Natural killer cell (primary cell): ENCODE measurements around the gene TMC8. TPM values are rescaled to one million over a fixed set of nuclear protein-coding genes. Genes with fewer than 3 reads are reported as not detected.

Experiments
- ATAC-seq, 3 donors: fragments of 150-1000 bp in 2 of 3; fragments of 200-7000 bp in 1 of 3; cut with Tn5 transposase; 1 replicate in 1 of 3; 2 replicates in 2 of 3; pipeline ENCODE4 v1.10.0; 2021; ENCODE audit warnings: mild to moderate bottlenecking in 2 of 3, moderate library complexity in 2 of 3
- DNase-seq, 2 donors: peaks; one replicate each; pipeline versions ENCODE4 v3.0.0 to v3.0.0-alpha.2; 2013 to 2021; ENCODE audit warnings: mixed read lengths in 1 of 2
- H3K27ac ChIP-seq: one replicate; pipeline ENCODE4 v1.5.1; 2013; ENCODE audit warnings: mild to moderate bottlenecking, low read length
- H3K27me3 ChIP-seq: one replicate; pipeline ENCODE4 v1.6.1; 2013; ENCODE audit warnings: low read length; ENCODE audit not compliant: control insufficient read depth, insufficient read depth
- H3K36me3 ChIP-seq: one replicate; pipeline ENCODE4 v1.6.1; 2013; ENCODE audit warnings: low read length; ENCODE audit not compliant: control insufficient read depth, insufficient read depth
- H3K4me1 ChIP-seq: one replicate; pipeline ENCODE4 v1.6.1; 2013; ENCODE audit warnings: low read length; ENCODE audit not compliant: control insufficient read depth, insufficient read depth
- H3K4me3 ChIP-seq: one replicate; pipeline ENCODE4 v1.5.1; 2013; ENCODE audit warnings: low read length
- H3K9me3 ChIP-seq: one replicate; pipeline ENCODE4 v1.6.1; 2013; ENCODE audit warnings: low read length; ENCODE audit not compliant: control insufficient read depth, insufficient read depth
- H3K27ac Mint-ChIP-seq, 2 donors: one replicate each; pipeline ENCODE4 v1.8.0; 2022; ENCODE audit warnings: mild to moderate bottlenecking in 2 of 2, mixed read lengths in 2 of 2, moderate library complexity in 1 of 2
- H3K27me3 Mint-ChIP-seq, 2 donors: one replicate each; pipeline ENCODE4 v1.8.0; 2022; ENCODE audit warnings: low read depth in 2 of 2, mixed read lengths in 2 of 2
- H3K36me3 Mint-ChIP-seq: one replicate; pipeline ENCODE4 v1.8.0; 2022; ENCODE audit warnings: mixed read lengths
- H3K4me1 Mint-ChIP-seq, 2 donors: one replicate each; pipeline ENCODE4 v1.8.0; 2022; ENCODE audit warnings: mixed read lengths in 2 of 2
- H3K4me3 Mint-ChIP-seq: one replicate; pipeline ENCODE4 v1.8.0; 2022; ENCODE audit warnings: mild to moderate bottlenecking, moderate library complexity, mixed read lengths
- H3K9me3 Mint-ChIP-seq, 2 donors: one replicate each; pipeline ENCODE4 v1.8.0; 2022; ENCODE audit warnings: mixed read lengths in 2 of 2
- WGBS: methylation state at CpG from one replicate; pipeline ENCODE4 v1.1.7; 2013; ENCODE audit warnings: missing lambda C conversion rate; ENCODE audit not compliant: insufficient coverage; 5-methylcytosine and 5-hydroxymethylcytosine counted together
- intact Hi-C: fragments of 100-400 bp; cut with micrococcal nuclease; formaldehyde crosslinking; loops from one replicate; pipeline ENCODE4 v1.14.2; 2022
- total RNA-seq, 4 donors: library from RNA; stranded (reverse); fragments of 120-200 nt in 1 of 4; gene quantifications; one replicate each; pipeline versions ENCODE4 v1.2.3 to v1.2.4, GENCODE V29; 2013 to 2022
- TF ChIP-seq, protein P1 (sequence below): fragments of 200-600 bp; IDR thresholded peaks from one replicate; pipeline ENCODE4 v1.8.0; 2022; ENCODE audit warnings: antibody characterized with exemption

TMC8 gene
- total RNA-seq, 3 donors from 2014 or later (not counting 1 experiment from before 2014, with no cell fraction given), result 401 to 551 (median 435) TPM

DNA sequence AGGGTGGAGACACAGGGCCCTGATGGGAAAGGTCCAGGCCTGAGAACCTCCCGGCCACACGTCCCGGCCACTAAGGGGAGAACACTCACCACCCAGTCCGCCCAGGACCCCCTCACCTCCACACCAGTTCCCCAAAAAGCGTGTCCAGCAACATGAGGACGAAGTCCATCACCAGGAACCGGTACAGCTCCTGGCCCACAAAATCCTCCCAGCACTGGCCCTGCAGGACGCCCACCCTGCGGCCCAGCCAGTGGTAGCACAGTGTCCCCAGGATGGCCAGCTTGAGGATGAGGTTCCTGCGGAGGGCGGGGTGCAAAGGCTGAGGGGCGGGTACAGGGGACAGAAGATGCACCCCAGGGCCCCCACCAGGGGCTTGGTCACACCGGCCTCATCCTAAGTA, 10.0 kb upstream of the TMC8 start:
- Mint-ChIP-seq H3K36me3 (no peaks in the 10 kb centered on the region), H3K27me3 (no peaks in the 10 kb centered on the region), H3K4me3 (peak overlapping the region; percentile 86), H3K27ac (peak overlapping the region; percentile 82 to 84), H3K9me3 (no peaks in the 10 kb centered on the region), H3K4me1 (peaks cover 32 to 59% of the 10 kb centered on the region in 2 donors)
- H3K36me3 ChIP-seq, result peaks cover 87% of the 10 kb centered on the region
- ATAC-seq (no peak), DNase-seq (no peak)
- H3K9me3 ChIP-seq, result no peaks in the 10 kb centered on the region
- no peak overlapping the region for H3K4me3 ChIP-seq
- TF ChIP-seq, protein P1, sequence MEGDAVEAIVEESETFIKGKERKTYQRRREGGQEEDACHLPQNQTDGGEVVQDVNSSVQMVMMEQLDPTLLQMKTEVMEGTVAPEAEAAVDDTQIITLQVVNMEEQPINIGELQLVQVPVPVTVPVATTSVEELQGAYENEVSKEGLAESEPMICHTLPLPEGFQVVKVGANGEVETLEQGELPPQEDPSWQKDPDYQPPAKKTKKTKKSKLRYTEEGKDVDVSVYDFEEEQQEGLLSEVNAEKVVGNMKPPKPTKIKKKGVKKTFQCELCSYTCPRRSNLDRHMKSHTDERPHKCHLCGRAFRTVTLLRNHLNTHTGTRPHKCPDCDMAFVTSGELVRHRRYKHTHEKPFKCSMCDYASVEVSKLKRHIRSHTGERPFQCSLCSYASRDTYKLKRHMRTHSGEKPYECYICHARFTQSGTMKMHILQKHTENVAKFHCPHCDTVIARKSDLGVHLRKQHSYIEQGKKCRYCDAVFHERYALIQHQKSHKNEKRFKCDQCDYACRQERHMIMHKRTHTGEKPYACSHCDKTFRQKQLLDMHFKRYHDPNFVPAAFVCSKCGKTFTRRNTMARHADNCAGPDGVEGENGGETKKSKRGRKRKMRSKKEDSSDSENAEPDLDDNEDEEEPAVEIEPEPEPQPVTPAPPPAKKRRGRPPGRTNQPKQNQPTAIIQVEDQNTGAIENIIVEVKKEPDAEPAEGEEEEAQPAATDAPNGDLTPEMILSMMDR, result no peak
- H3K27me3 ChIP-seq, result no peaks in the 10 kb centered on the region
- H3K27ac ChIP-seq, result peak overlapping the region; percentile 15
- 92% methylated on average over 13 of the region's 13 CpGs for WGBS
- peaks cover 76% of the 10 kb centered on the region for H3K4me1 ChIP-seq
- intact Hi-C loops, result no loop called here

DNA sequence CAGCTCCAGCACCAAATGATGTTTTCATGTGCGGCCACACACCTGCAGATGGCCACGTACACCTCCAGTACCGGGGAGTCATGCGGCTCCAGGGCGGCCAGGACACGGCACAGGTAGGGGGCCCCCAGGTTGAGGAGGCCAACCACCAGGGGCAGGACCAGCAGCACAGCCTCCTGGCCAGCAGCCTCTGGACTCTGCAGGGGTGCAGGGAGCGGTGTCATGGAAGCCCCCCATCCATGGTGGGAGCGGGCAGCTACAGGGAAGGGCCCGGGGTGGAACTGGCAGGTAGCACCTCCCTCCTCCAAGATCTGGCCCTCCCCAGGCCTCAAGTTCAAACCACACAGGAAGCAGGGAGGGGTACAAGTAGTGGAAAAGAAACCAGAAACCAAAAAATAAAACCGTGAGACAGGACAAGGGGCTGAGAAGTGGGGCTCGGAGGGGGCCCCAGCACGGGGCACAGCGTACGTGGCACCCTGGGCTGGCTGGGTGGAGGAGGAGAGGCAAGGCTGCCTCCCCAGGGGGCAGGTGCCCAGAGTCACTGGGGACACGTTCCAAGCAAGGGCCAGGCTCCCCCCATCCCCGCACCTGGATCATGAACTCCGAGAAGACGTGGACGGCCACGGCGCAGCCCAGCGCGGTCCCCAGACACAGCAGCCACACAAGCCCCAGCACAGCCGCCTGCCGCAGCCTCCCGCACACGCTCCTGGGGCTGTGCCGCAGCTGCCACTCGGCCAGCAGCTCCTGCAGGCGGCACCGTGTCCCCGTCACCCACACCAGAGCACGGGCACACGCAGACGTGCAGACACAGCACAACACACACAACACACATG, 9.4 kb upstream of the TMC8 start:
- no peaks in the 10 kb centered on the region for H3K9me3 Mint-ChIP-seq
- peaks cover 32 to 59% of the 10 kb centered on the region in 2 donors for H3K4me1 Mint-ChIP-seq
- DNase-seq, result peak in 1 of 2 donors; percentile 79
- peak overlapping the region; percentile 57 for H3K27ac ChIP-seq
- peaks cover 90% of the 10 kb centered on the region for H3K36me3 ChIP-seq
- H3K9me3 ChIP-seq, result no peaks in the 10 kb centered on the region
- 11% methylated on average over 34 of the region's 35 CpGs for WGBS
- H3K27me3 ChIP-seq, result no peaks in the 10 kb centered on the region
- H3K27ac Mint-ChIP-seq, result peak overlapping the region; percentile 82 to 84
- peak overlapping the region; percentile 86 for H3K4me3 Mint-ChIP-seq
- peaks cover 83% of the 10 kb centered on the region for H3K4me1 ChIP-seq
- intact Hi-C loops, result loop anchor here (1.0 kb wide), 1 partner anchor 9 kb away; the partner anchor contains the start of gene TMC8
- ATAC-seq, result peak; percentile 42 to 55 (median 51)
- no peaks in the 10 kb centered on the region for H3K27me3 Mint-ChIP-seq
- TF ChIP-seq, protein P1, result no peak
- peak overlapping the region; percentile 2 for H3K4me3 ChIP-seq
- no peaks in the 10 kb centered on the region for H3K36me3 Mint-ChIP-seq

DNA sequence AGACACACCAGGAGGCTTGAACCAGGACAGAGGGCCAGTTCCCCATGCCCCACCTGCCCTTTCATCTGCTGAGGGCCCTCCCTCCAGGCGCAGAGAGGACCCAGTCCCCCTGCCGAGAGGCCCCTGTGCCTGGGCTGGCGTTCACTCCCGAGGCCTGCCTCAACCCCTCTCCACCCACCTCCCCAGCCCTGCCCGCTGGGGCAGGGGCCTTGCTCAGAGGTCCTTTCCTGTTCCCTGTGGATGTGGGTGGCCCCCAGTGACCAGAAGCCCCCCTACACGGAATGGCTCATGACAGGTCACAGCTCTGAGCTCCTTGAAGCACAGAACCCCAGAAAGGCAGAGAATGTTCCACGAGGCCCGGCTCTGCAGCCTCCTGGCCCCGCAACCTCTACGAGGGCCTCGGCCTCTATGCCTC, 8.8 kb upstream of the TMC8 start:
- Mint-ChIP-seq H3K4me1 (peaks cover 32 to 61% of the 10 kb centered on the region in 2 donors), H3K27ac (peak overlapping the region; percentile 82 to 84), H3K27me3 (no peaks in the 10 kb centered on the region), H3K9me3 (no peaks in the 10 kb centered on the region), H3K36me3 (no peaks in the 10 kb centered on the region), H3K4me3 (peak overlapping the region; percentile 86)
- Histone ChIP-seq H3K27me3 (no peaks in the 10 kb centered on the region), H3K9me3 (no peaks in the 10 kb centered on the region), H3K27ac (peak overlapping the region; percentile 57), H3K4me3 (peak overlapping the region; percentile 2), H3K36me3 (peaks cover 89% of the 10 kb centered on the region), H3K4me1 (peaks cover 89% of the 10 kb centered on the region)
- intact Hi-C loops, result loop anchor here (1.0 kb wide), 1 partner anchor 8 kb away; the partner anchor contains the start of gene TMC8
- 36% methylated on average over 11 of the region's 11 CpGs for WGBS
- DNase-seq (no peak), ATAC-seq (peak in 2 of 3 donors; percentile 1 to 10)
- TF ChIP-seq, protein P1, result no peak
